GM23338 (cell line): Measurements from ENCODE around the gene DENND1B. TPM values are rescaled to one million over a fixed set of nuclear protein-coding genes. Genes with fewer than 3 reads are reported as not detected.
A peak's percentile ranks its signal among the peaks of the same experiment; 100 is the strongest.

Experiments used
- ATAC-seq: fragments of 200-7000 bp; cut with Tn5 transposase; 3 replicates; pipeline ENCODE4 v1.9.1; 2020
- DNase-seq: peaks from one replicate; pipeline ENCODE4 v3.0.0-alpha.2; 2015; ENCODE audit warnings: low spot score
- H2AFZ ChIP-seq: fragments of 200-600 bp; sonication (generic); 2 replicates; pipeline ENCODE4 v1.8.0; 2016; ENCODE audit warnings: antibody characterized with exemption, mild to moderate bottlenecking, moderate library complexity
- H3F3A ChIP-seq: fragments of 200-600 bp; sonication (generic); replicated peaks from 2 replicates; pipeline ENCODE4 v1.8.0; 2017; ENCODE audit warnings: antibody characterized with exemption, mixed run types, low read depth
- H3K27ac ChIP-seq: fragments of 200-600 bp; sonication (generic); 2 replicates; pipeline ENCODE4 v1.6.1; 2016; ENCODE audit warnings: low read depth
- H3K27me3 ChIP-seq: fragments of 200-600 bp; sonication (generic); 2 replicates; pipeline ENCODE4 v1.8.0; 2016; ENCODE audit warnings: mild to moderate bottlenecking, mixed run types, moderate library complexity; ENCODE audit not compliant: insufficient read depth
- H3K36me3 ChIP-seq: fragments of 200-600 bp; sonication (generic); 2 replicates; pipeline ENCODE4 v1.8.0; 2016; ENCODE audit warnings: mild to moderate bottlenecking; ENCODE audit not compliant: insufficient read depth
- H3K4me1 ChIP-seq: fragments of 200-600 bp; sonication (generic); 2 replicates; pipeline ENCODE4 v1.8.0; 2016; ENCODE audit warnings: mild to moderate bottlenecking, moderate library complexity; ENCODE audit not compliant: insufficient read depth
- H3K4me2 ChIP-seq: fragments of 200-600 bp; sonication (generic); 2 replicates; pipeline ENCODE4 v1.7.1; 2017; ENCODE audit warnings: mixed run types
- H3K4me3 ChIP-seq: fragments of 200-600 bp; sonication (generic); 2 replicates; pipeline ENCODE4 v1.6.1; 2016; ENCODE audit warnings: mixed run types
- H3K79me2 ChIP-seq: fragments of 200-600 bp; sonication (generic); replicated peaks from 2 replicates; pipeline ENCODE4 v1.8.0; 2017; ENCODE audit warnings: mild to moderate bottlenecking; ENCODE audit not compliant: insufficient read depth
- H3K9me2 ChIP-seq: fragments of 200-600 bp; sonication (generic); 2 replicates; pipeline ENCODE4 v1.8.0; 2017; ENCODE audit not compliant: insufficient read depth
- H4K20me1 ChIP-seq: fragments of 200-600 bp; sonication (generic); replicated peaks from 2 replicates; pipeline ENCODE4 v1.8.0; 2017; ENCODE audit warnings: mild to moderate bottlenecking; ENCODE audit not compliant: insufficient read depth
- H3K27ac Mint-ChIP-seq: 2 replicates; pipeline ENCODE4 v1.8.0; 2020; ENCODE audit warnings: inconsistent platforms, mild to moderate bottlenecking, moderate library complexity, mixed read lengths
- H3K27me3 Mint-ChIP-seq: 3 replicates; pipeline ENCODE4 v1.8.0; 2022; ENCODE audit warnings: low read depth, mild to moderate bottlenecking, moderate library complexity, mixed read lengths, inconsistent platforms; ENCODE audit not compliant: insufficient read depth, poor library complexity
- H3K36me3 Mint-ChIP-seq: 3 replicates; pipeline ENCODE4 v1.8.0; 2021; ENCODE audit warnings: low read depth, mild to moderate bottlenecking, inconsistent platforms, moderate library complexity, mixed read lengths
- H3K4me1 Mint-ChIP-seq: 3 replicates; pipeline ENCODE4 v1.8.0; 2020; ENCODE audit warnings: mild to moderate bottlenecking, inconsistent platforms, mixed read lengths
- H3K4me3 Mint-ChIP-seq: 3 replicates; pipeline ENCODE4 v1.8.0; 2021; ENCODE audit warnings: moderate library complexity, mild to moderate bottlenecking, inconsistent platforms, mixed read lengths
- H3K9me3 Mint-ChIP-seq: 3 replicates; pipeline ENCODE4 v1.8.0; 2020; ENCODE audit warnings: moderate library complexity, mild to moderate bottlenecking, inconsistent platforms, mixed read lengths
- CREB1 ChIP-seq: fragments of 250-450 bp; sonication (Bioruptor Pico); IDR thresholded peaks from 2 replicates; pipeline ENCODE4 v1.5.0; 2020; ENCODE audit warnings: low read depth, mild to moderate bottlenecking, moderate library complexity
- EZH2 ChIP-seq: fragments of 200-600 bp; sonication (generic); IDR thresholded peaks from one replicate; pipeline ENCODE4 v1.8.0; 2017; ENCODE audit warnings: antibody characterized with exemption, mild to moderate bottlenecking, low read depth; ENCODE audit not compliant: unreplicated experiment
- JUNB ChIP-seq: IDR thresholded peaks from one replicate; pipeline ENCODE4 v1.6.1; 2016; ENCODE audit warnings: antibody characterized with exemption; ENCODE audit not compliant: unreplicated experiment
- NANOG ChIP-seq: IDR thresholded peaks from 2 replicates; pipeline ENCODE4 v1.6.1; 2016; ENCODE audit warnings: antibody characterized with exemption, borderline replicate concordance
- POLR2AphosphoS5 ChIP-seq: IDR thresholded peaks from 2 replicates; pipeline ENCODE4 v1.6.1; 2016; ENCODE audit warnings: antibody characterized with exemption, low read depth
- STAT1 ChIP-seq: IDR thresholded peaks from one replicate; pipeline ENCODE4 v1.6.1; 2016; ENCODE audit warnings: antibody characterized with exemption; ENCODE audit not compliant: unreplicated experiment
- ZNF114 ChIP-seq: fragments of 250-450 bp; sonication (Bioruptor Pico); IDR thresholded peaks from 2 replicates; pipeline ENCODE4 v1.5.0; 2020; ENCODE audit warnings: mild to moderate bottlenecking, moderate library complexity
- ZNF331 ChIP-seq: fragments of 250-450 bp; sonication (Bioruptor Pico); IDR thresholded peaks from 2 replicates; pipeline ENCODE4 v1.5.0; 2020; ENCODE audit warnings: low read depth, mild to moderate bottlenecking, moderate library complexity
- polyA plus RNA-seq: library from polyadenylated mRNA; unstranded; fragments of >200 nt; fragmentation: Nextera tagmentation; extraction: Ambion mirVana; gene quantifications from 2 replicates; pipeline ENCODE4 v1.2.1, GENCODE V29; 2016
- total RNA-seq: library from RNA; depleted of rRNA; stranded (reverse); fragments of >200 nt; shearing (Covaris generic); gene quantifications from 2 replicates; pipeline ENCODE4 v1.2.3, GENCODE V29; 2014
- TF ChIP-seq, protein P1 (sequence below): fragments of 250-450 bp; sonication (Bioruptor Pico); IDR thresholded peaks from 2 replicates; pipeline ENCODE4 v1.5.0; 2020; ENCODE audit warnings: mild to moderate bottlenecking, moderate library complexity
- TF ChIP-seq, protein P2 (sequence below): IDR thresholded peaks from 2 replicates; pipeline ENCODE4 v1.6.1; 2016; ENCODE audit warnings: antibody characterized with exemption
- TF ChIP-seq, protein P3 (sequence below): IDR thresholded peaks from one replicate; pipeline ENCODE4 v1.6.1; 2018; ENCODE audit warnings: antibody characterized with exemption; ENCODE audit not compliant: unreplicated experiment
- TF ChIP-seq, protein P4 (sequence below), 2 experiments: fragments of 200-600 bp in 1 of 2; sonication (generic) in 1 of 2; conservative IDR thresholded peaks; 2 replicates each; pipeline versions ENCODE4 v1.5.1 to v1.6.1; 2016 to 2017; ENCODE audit warnings: antibody characterized with exemption in 2 of 2, low read depth in 2 of 2, mild to moderate bottlenecking in 2 of 2, moderate library complexity in 1 of 2

DENND1B gene
- total and polyA plus RNA-seq, 2 experiments from 2014 or later: 4.3 to 5.2 TPM

DNA sequence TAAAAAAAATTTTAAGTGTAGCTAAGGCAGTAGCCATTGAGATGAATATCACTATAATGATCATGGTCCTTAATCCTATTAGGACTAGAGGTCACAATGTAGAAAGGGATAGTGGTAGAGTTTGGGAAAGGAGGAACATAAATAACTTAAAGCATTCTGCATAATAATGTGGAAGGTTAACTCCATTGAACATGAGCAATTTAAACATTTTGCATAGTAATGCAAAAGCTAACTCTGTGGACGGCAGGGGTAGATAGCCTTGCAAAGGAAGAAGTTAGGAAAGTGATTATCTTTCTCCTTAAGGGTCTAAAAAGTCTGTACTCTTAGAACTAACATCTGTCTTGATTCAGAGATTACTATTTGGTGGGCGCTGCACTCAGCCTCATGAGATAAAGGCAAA lies 39.0 kb upstream of the DENND1B start (continued):
- TF ChIP-seq, protein P1, sequence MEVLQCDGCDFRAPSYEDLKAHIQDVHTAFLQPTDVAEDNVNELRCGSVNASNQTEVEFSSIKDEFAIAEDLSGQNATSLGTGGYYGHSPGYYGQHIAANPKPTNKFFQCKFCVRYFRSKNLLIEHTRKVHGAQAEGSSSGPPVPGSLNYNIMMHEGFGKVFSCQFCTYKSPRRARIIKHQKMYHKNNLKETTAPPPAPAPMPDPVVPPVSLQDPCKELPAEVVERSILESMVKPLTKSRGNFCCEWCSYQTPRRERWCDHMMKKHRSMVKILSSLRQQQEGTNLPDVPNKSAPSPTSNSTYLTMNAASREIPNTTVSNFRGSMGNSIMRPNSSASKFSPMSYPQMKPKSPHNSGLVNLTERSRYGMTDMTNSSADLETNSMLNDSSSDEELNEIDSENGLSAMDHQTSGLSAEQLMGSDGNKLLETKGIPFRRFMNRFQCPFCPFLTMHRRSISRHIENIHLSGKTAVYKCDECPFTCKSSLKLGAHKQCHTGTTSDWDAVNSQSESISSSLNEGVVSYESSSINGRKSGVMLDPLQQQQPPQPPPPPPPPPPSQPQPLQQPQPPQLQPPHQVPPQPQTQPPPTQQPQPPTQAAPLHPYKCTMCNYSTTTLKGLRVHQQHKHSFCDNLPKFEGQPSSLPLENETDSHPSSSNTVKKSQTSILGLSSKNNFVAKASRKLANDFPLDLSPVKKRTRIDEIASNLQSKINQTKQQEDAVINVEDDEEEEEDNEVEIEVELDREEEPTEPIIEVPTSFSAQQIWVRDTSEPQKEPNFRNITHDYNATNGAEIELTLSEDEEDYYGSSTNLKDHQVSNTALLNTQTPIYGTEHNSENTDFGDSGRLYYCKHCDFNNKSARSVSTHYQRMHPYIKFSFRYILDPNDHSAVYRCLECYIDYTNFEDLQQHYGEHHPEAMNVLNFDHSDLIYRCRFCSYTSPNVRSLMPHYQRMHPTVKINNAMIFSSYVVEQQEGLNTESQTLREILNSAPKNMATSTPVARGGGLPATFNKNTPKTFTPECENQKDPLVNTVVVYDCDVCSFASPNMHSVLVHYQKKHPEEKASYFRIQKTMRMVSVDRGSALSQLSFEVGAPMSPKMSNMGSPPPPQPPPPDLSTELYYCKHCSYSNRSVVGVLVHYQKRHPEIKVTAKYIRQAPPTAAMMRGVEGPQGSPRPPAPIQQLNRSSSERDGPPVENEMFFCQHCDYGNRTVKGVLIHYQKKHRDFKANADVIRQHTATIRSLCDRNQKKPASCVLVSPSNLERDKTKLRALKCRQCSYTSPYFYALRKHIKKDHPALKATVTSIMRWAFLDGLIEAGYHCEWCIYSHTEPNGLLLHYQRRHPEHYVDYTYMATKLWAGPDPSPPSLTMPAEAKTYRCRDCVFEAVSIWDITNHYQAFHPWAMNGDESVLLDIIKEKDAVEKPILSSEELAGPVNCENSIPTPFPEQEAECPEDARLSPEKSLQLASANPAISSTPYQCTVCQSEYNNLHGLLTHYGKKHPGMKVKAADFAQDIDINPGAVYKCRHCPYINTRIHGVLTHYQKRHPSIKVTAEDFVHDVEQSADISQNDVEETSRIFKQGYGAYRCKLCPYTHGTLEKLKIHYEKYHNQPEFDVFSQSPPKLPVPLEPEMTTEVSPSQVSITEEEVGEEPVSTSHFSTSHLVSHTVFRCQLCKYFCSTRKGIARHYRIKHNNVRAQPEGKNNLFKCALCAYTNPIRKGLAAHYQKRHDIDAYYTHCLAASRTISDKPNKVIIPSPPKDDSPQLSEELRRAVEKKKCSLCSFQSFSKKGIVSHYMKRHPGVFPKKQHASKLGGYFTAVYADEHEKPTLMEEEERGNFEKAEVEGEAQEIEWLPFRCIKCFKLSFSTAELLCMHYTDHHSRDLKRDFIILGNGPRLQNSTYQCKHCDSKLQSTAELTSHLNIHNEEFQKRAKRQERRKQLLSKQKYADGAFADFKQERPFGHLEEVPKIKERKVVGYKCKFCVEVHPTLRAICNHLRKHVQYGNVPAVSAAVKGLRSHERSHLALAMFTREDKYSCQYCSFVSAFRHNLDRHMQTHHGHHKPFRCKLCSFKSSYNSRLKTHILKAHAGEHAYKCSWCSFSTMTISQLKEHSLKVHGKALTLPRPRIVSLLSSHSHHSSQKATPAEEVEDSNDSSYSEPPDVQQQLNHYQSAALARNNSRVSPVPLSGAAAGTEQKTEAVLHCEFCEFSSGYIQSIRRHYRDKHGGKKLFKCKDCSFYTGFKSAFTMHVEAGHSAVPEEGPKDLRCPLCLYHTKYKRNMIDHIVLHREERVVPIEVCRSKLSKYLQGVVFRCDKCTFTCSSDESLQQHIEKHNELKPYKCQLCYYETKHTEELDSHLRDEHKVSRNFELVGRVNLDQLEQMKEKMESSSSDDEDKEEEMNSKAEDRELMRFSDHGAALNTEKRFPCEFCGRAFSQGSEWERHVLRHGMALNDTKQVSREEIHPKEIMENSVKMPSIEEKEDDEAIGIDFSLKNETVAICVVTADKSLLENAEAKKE (CRISPR knock-in tag): 0 out of 2 replicates have a peak, but pooled peaks have one; percentile 40
- TF ChIP-seq CREB1 (CRISPR knock-in tag): no peak

DNA sequence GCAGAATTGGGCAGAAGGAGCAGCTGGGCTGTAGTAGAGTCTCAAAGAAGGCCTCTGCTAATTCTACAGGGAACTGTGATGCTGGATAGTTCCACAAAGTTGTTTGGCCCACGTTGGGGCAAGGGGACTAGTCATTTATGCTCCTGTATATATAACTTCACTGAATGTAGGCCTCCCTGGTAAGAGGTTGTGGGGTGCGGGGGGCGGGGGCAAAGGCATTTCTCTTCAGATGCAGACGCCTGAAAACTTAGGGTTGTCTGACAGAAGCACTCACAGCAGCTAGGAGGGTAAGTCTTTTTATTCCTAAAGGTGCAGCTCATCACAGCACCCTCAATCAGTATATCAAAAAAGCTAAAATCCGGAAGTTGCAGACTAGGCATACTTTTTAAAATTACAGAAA lies 38.5 kb upstream of the DENND1B start:
- Histone ChIP-seq H4K20me1 (no peaks in the 10 kb centered on the region), H2AFZ (no peak overlapping the region), H3K27me3 (peaks cover 14% of the 10 kb centered on the region), H3K4me2 (peak overlapping the region; percentile 16), H3K27ac (peak overlapping the region; percentile 29), H3K4me1 (peaks cover 50% of the 10 kb centered on the region), H3F3A (no peaks in the 10 kb centered on the region), H3K9me2 (no peaks in the 10 kb centered on the region), H3K36me3 (no peaks in the 10 kb centered on the region), H3K79me2 (no peaks in the 10 kb centered on the region), H3K4me3 (peak overlapping the region; percentile 17; the same call in 1 of the 2 replicates)
- ATAC-seq (peak; percentile 43), DNase-seq (peak; percentile 52)
- Mint-ChIP-seq H3K36me3 (no peaks in the 10 kb centered on the region; the same call in 2 of the 3 replicates), H3K4me3 (0 out of 3 replicates have a peak overlapping the region, but pooled peaks have one; percentile 23), H3K27me3 (peaks cover 9% of the 10 kb centered on the region), H3K9me3 (no peaks in the 10 kb centered on the region; the same call in 2 of the 3 replicates), H3K27ac (peak overlapping the region; percentile 43; the same call in 1 of the 2 replicates), H3K4me1 (peaks cover 60% of the 10 kb centered on the region)
- TF ChIP-seq, protein P2, sequence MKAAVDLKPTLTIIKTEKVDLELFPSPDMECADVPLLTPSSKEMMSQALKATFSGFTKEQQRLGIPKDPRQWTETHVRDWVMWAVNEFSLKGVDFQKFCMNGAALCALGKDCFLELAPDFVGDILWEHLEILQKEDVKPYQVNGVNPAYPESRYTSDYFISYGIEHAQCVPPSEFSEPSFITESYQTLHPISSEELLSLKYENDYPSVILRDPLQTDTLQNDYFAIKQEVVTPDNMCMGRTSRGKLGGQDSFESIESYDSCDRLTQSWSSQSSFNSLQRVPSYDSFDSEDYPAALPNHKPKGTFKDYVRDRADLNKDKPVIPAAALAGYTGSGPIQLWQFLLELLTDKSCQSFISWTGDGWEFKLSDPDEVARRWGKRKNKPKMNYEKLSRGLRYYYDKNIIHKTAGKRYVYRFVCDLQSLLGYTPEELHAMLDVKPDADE: no peak
- TF ChIP-seq, protein P3, sequence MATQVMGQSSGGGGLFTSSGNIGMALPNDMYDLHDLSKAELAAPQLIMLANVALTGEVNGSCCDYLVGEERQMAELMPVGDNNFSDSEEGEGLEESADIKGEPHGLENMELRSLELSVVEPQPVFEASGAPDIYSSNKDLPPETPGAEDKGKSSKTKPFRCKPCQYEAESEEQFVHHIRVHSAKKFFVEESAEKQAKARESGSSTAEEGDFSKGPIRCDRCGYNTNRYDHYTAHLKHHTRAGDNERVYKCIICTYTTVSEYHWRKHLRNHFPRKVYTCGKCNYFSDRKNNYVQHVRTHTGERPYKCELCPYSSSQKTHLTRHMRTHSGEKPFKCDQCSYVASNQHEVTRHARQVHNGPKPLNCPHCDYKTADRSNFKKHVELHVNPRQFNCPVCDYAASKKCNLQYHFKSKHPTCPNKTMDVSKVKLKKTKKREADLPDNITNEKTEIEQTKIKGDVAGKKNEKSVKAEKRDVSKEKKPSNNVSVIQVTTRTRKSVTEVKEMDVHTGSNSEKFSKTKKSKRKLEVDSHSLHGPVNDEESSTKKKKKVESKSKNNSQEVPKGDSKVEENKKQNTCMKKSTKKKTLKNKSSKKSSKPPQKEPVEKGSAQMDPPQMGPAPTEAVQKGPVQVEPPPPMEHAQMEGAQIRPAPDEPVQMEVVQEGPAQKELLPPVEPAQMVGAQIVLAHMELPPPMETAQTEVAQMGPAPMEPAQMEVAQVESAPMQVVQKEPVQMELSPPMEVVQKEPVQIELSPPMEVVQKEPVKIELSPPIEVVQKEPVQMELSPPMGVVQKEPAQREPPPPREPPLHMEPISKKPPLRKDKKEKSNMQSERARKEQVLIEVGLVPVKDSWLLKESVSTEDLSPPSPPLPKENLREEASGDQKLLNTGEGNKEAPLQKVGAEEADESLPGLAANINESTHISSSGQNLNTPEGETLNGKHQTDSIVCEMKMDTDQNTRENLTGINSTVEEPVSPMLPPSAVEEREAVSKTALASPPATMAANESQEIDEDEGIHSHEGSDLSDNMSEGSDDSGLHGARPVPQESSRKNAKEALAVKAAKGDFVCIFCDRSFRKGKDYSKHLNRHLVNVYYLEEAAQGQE: no peak
- TF ChIP-seq CREB1 (CRISPR knock-in tag) (no peak), JUNB (no peak), ZNF114 (CRISPR knock-in tag) (no peak), STAT1 (no peak), POLR2AphosphoS5 (no peak), NANOG (no peak), EZH2 (no peak), ZNF331 (CRISPR knock-in tag) (no peak)
- TF ChIP-seq, protein P4, sequence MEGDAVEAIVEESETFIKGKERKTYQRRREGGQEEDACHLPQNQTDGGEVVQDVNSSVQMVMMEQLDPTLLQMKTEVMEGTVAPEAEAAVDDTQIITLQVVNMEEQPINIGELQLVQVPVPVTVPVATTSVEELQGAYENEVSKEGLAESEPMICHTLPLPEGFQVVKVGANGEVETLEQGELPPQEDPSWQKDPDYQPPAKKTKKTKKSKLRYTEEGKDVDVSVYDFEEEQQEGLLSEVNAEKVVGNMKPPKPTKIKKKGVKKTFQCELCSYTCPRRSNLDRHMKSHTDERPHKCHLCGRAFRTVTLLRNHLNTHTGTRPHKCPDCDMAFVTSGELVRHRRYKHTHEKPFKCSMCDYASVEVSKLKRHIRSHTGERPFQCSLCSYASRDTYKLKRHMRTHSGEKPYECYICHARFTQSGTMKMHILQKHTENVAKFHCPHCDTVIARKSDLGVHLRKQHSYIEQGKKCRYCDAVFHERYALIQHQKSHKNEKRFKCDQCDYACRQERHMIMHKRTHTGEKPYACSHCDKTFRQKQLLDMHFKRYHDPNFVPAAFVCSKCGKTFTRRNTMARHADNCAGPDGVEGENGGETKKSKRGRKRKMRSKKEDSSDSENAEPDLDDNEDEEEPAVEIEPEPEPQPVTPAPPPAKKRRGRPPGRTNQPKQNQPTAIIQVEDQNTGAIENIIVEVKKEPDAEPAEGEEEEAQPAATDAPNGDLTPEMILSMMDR (conservative IDR thresholded peaks at IDR 0.05; ENCODE audit: low read depth in 2 of 2): no peak
